CD4-positive, alpha-beta T cell treated with Interleukin-17A for 1 hour (primary cell): ENCODE results near the gene RIC1.
A peak's percentile ranks its signal among the peaks of the same experiment; 100 is the strongest.
"Not testable (repeated sequence)": the region's sequence is repeated elsewhere in the genome, so short reads cannot be mapped to it uniquely, and the experiment has no call there.

Source experiments
- DNase-seq: peaks from one replicate; pipeline ENCODE4 v3.0.0-alpha.2; 2020

The RIC1 gene

DNA sequence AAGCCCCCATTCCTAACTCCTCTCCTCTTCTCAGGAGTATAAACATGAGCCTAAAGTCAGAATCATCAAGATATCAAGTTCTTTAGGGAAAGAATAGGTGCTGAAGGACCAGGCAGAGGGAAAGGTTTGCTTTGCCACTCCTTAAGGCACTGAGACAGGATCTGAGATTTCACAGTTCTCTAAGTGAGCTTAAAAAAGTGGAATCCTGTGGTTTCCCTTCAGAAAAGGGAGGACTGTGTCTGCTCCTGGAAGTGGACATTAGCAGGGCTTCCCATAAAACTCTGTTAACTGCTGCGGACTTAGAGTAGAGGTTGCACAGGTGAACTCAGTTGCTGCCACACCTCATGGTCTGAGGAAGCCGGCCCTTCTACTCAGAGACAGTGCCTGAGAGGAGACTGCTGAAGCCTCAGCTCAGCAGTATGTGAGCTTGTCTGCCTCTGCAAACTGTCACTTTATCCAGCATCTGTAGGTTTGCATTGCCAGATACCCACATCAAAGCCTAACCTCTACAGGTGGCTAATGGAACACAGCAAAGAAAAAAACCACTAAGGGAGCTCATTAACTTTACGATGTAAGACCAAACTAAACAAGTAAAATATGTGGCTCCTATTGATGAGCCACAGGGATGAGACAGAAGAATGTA is 42.9 kb downstream of the RIC1 start:
- DNase-seq = peak; percentile 61

DNA sequence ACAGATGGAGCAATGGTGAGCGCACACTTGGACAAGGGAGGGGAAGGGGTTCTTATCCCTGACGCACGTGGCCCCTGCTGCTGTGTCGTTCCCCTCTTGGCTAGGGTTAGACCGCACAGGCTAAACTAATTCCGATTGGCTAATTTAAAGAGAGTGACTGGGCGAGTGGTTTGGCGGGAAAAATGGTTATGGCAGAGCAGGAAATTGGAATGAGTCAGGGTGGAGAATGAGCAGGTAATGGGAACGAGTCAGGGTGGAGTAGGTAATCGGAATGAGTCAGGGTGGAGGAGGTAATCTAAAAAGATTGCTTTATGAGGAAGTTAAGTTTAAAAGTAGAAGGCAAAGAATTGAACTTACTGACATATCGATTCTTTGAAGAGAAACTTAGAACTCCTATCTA is 46.1 kb downstream of the RIC1 start:
- DNase-seq = not testable (repeated sequence)

DNA sequence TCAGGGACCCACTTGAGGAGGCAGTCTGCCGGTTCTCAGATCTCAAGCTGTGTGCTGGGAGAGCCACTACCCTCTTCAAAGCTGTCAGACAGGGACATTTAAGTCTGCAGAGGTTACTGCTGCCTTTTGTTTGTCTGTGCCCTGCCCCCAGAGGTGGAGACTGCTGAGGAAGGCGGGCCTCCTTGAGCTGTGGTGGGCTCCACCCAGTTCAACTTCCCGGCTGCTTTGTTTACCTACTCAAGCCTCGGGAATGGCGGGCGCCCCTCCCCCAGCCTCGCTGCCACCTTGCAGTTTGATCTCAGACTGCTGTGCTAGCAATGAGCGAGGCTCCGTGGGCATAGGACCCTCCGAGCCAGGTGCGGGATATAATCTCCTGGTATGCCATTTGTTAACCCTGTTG is 54.7 kb downstream of the RIC1 start:
- not testable (repeated sequence) for DNase-seq

DNA sequence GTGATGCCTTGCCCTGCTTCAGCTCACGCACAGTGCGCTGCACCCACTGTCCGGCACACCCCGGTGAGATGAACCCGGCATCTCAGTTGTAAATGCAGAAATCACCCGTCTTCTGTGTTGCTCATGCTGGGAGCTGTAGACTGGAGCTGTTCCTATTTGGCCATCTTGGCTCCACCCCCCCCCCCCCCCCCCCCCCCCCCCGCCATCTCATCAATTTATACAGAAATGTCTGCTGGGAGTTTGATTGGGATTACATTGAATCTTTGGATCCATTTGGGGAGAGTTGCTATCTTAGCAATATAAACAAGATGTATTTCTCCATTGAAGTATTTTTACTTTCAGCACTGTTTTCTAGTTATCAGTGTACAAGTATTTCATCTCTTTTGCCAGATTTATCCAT is 55.2 kb downstream of the RIC1 start:
- no peak for DNase-seq

DNA sequence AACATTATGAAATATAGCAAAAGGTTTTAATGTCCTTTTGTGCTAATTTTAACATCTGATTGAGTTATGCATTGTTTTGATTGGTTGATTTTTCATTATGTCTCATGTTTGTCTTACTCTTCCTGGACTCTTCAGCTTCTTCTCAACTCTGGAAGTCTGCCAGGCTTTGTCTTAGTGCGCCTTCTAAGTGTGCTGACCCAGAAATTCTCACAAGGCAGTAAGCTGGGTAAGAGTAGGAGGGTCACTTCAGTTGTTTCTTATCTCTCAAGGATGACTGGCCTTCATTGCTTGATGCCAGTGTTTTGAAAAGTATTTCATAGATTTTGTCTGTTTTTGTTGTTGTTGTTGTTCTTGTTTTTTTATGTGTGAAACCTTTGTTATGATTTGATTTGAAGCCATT is 59.2 kb downstream of the RIC1 start:
- no peak for DNase-seq

DNA sequence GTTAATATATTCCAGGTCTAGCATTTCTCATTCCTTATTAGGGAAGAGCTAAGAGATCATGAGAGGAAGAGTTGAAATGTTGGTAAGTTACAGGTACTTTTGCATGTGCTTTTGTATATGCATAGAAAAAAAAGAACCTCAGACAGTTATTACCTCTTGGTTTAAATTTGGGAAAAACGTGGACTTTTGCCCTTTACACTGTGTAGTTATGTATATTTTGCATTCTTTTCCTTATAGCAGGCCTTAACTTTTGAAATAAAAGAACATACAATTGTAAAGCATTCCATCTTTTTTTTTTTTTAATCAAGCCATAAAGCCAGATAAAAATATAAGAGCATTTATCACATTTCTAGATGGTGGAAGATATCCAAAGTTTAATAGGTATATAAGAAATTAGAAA is 61.4 kb downstream of the RIC1 start:
- DNase-seq = no peak

DNA sequence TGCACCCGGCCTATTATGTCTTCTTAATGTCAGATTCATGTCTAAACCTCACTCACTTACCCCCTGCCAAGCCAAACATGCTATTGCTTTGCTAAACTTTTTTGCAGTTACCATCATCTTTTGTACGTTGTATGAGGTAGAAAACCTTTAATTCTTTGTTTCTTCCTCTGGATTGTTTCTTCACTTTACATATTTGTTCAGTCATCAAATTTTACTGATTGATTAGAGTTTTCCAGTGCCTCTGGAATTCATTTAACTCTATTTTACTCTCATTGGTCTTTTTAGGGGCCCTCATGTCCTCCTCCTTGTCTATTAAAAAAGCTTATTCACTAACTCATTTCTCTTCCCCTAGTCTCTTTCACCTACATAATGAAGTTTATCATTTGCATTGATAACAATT is 67.0 kb downstream of the RIC1 start:
- no peak for DNase-seq

DNA sequence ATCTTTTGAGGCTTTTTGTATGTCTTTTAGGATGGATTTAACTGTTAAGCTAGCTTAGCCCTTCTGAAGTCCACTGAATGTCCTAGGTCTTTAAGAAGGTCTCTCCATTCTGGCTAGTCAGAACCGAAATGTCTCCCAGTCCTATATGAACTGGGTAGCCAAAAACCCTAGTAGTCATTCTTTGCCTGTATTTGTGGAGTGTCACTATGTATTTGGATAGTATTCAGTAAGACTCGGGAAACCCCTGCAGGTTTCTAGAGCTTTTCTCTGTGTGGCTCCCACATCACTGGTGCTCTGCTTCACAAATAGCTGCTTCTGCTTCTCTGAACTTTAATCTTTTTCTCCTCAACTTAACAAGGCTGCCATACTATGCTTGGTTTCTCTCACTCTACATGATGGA is 68.0 kb downstream of the RIC1 start:
- no peak for DNase-seq

DNA sequence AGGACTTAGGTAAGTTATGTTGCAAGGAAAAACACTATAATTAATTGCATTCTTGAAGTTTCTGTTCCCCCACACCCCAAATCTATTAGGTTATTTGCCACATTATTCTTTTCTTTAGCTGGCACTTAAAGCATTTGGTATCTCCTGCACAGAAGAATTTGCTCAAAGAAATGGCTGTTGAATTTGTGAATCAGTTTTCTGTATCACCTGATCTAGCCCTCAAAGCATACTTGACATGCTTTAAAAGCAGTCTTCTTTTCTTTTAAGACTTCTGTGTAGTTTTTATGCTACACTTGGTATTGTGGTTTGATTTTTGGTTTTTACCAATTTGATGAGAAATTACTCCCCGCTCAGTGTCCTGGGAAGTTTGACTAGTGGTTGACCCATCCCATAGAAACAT is 69.1 kb downstream of the RIC1 start:
- no peak for DNase-seq

DNA sequence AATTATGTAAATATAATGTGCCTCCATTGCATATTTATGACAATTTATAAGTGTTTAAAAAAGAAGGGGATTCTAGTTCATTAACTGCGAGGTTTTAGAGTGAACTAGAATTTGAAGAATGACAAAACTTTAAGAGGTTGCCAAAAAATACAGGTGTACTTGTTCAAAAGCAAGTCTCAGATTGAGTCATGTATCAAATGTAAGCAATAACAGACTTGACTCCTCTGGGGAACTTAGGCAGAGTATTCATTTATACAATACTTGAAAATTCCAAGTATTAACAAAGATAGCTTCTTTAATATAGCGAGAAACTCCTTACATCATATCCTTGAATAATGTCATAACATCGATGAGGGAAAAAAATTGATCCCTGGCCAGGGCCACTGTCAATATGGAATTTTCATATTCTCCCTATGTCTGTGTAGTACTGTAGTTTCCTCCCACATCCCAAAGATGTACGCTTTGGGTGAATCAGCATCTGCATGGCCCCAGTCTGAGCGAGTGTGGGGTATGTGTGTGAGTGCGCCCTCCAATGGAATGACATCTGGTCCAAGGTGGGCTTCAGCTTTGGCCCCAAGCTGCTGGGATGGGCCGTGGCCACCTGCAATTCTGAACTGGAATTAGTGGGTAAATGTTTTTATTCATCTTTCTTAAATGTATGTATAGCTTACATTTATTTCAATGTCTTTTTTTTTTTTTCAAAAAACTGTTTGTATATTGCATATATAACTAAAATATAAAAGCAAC is 70.1 kb downstream of the RIC1 start:
- no peak for DNase-seq

DNA sequence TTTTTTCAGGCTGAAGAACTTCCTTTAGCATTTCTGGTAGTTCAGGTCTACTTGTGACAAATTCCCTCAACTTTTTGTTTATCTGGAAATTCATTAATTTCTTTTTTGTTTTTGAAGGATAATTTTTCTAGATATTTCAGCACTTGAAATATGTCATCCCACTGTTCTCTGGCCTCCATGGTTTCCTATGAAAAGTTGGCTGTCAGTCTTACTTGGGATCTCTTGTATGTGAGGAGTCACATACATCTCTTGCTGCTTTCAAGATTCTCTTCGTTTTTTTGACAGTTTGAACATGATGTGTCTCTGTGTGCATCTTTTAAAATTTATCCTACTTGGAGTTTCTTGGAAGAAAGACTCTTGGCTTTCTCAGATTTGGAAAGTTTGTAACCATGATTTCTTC is 79.5 kb downstream of the RIC1 start:
- no peak for DNase-seq

DNA sequence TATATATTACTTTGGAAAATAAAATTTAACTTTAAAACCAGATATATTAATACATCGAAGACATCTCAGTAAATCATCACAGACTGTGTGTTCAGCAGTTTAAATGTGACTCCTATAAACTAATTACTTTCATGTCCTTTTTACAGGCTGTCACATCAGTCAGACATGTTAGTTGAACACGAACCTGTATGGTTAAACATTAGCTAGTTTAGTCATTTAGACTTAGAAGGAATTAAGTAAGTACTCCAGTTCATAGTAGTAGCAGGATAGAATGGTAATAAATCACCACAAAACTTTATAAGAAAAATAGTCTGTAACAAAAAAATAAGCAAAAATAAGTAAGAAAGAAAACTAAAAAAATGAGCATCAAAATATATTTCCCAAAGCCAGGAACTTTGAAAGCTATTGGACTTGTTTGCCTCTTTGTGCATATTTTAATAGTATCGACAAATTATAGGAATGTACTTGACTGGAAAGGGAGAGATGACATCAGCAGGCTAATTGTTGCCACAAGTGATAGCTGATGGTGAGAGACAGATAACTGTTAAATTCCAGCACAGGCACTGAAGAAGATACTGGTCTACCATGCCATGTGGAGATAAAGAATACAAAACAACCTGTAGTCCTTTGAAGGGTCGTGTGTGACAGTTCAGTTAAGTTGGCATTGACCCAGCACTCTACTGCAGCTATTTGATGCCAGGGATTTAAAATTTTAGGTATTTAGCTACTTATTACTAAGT is 83.9 kb downstream of the RIC1 start:
- no peak for DNase-seq

DNA sequence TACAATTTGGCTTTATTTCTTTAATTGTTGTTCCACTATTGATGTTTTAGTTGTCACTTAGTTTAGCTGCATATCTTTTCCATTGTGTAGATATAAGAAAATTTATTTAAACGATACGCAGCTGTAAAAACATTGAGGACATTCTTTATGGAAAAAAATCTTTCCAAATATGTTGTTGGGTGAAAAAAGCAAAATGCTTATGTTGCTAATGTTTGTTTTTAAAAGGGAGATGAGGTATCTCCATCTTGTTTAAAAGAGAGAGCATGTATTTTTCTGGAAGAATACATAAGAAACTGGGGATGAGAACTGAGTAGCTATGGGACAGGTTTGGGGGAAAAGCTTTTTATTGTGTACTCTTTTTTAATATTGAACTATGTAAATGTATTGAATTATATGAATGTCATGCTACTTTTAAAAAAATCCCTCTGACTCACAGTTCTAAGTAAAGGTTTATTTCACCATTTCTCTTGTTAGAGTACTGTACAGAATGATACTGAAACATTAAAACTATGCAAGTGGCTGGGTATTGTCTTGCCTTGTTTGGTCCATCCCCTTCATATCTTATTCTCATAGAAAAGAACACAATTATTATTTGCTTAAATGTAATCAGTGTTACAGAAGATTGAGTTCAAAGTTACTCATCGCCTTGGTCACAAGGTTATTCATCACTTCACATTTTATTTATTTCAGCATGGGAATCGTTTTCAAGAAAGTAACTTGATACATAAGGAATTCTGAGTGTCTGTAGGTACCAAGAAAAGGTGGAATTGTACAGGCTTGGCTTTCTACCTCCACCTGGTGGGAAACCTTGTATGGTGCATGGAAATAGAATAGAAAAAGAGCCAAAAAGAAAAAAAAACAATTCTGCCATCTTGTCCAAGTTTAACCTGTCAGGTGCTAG is 85.8 kb downstream of the RIC1 start:
- no peak for DNase-seq

DNA sequence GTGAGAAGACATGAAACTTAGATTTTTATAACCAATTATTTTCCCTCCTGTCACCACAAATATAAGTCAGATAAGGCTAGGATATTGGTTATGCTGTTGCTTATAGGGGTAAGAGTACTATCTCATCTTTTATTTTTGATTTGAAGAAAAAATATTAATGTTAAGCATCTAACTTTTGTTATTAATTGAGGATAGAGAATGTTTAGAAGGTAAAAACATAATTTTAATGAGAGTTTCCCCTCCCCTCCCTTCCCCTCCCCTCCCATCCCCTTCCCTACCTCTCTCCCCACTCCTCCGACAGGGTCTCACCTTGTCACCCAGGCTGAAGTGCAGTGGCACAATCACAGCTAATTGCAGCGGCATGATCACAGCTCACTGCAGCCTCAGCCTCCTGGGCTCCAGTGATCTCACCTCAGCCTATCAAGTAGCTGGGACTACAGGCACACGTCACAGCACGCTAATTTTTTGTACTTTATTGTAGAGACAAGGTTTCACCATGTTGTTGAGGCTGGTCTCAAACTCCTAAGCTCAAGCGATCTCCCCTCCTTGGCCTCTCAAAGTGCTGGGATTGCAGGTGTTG is 86.7 kb downstream of the RIC1 start:
- DNase-seq = no peak

DNA sequence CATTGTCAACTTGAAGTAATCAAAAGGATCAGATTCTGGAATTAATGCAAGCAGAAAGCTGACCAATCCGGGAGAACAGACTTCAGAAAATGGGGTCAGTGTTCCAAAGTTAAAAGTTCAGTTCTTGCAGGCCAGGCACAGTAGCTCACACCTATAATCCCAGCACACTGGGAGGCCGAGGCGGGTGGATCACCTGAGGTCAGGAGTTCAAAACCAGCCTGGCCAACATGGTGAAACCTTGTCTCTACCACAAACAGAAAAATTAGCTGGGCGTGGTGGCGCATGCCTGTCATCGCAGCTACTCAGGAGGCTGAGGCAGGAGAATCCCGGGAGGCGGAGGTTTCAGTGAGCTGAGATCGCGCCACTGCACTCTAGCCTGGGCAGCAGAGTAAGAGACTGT is 88.5 kb downstream of the RIC1 start:
- DNase-seq = not testable (repeated sequence)

DNA sequence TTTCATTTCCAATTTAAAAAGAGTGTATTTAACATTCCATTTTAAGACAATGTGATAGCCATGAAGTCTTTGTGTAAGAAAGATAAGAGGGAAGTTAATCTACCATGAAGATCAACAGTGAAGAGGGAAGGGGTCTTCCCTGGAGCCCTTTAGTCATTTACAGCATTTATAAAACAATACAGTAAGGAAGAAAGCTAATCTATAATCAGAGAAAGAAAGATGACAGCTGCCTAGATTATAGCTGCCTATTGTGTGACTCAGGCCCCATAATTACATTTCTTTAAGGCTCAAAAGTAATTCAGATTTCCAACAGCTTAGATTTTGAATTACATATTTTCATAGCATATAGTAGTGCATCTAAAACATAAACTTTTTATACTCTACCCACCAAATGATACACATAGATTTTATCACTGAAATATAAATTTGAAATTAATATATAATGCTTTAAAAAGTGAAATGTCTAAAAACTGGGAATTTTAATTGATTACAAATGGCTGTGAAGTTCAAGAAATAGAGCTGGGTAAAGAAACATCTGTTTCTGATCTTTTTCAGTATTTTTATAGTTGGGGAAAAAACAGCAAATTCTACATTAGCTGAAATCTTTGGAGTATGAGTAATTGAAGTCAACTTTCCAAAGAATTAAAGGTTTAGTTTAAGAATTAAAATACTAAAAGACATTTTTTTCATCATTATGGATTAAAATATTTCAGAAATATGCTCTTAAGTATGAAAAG is 89.6 kb downstream of the RIC1 start:
- DNase-seq = no peak

DNA sequence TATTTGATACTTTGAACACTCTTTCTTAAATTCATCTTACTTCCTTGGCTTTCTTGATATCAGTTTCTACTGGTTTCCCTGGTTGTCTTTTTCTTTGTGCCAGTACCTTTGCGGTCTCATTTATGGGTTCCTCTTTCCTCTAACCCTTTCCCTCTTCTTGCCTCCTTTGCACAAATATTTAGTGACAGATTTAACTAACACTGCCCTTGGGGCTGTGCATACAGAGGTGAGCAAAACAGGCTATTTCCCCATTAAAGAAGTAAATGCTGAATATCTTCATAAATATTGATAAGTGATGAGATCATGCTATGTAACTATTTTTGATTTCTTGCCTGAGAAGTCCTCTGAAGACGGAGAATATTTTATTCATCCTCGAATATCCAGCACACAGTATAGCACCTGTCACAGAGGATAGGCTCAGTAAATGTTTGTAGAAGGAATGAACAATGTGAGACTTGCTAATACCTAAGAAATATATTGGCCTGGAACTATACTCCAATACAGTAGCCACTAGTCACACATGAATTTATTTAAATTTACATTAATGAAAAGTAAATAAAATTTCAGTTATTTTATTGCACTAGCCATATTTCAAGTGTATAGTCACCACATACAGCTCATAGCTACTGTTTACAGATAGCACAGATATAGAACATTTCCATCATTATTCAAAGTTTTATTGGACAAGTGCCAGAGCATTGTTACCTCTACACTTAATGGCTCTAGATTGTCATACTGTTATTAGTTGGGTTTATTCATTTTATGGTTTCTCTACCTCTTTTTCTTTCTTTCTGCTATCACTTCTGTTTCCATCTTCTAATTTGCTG is 90.4 kb downstream of the RIC1 start:
- no peak for DNase-seq

DNA sequence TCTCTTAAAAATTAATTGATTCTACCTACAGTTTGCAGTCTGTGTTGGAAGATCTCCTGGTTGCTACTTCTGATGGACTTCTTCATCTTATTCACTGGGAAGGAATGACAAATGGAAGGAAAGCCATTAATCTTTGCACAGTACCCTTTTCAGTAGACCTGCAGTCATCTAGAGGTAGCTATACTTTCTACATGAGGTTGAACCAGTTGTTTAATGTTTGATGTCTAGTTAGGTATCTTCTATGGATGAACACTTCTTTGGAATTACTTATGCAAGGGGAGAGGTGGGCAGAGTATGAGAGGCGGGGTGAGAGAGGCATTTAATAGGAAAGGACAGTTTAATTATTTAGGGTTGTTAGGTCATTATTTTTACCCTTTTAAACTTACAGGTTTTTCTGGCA is 91.2 kb downstream of the RIC1 start:
- no peak for DNase-seq

DNA sequence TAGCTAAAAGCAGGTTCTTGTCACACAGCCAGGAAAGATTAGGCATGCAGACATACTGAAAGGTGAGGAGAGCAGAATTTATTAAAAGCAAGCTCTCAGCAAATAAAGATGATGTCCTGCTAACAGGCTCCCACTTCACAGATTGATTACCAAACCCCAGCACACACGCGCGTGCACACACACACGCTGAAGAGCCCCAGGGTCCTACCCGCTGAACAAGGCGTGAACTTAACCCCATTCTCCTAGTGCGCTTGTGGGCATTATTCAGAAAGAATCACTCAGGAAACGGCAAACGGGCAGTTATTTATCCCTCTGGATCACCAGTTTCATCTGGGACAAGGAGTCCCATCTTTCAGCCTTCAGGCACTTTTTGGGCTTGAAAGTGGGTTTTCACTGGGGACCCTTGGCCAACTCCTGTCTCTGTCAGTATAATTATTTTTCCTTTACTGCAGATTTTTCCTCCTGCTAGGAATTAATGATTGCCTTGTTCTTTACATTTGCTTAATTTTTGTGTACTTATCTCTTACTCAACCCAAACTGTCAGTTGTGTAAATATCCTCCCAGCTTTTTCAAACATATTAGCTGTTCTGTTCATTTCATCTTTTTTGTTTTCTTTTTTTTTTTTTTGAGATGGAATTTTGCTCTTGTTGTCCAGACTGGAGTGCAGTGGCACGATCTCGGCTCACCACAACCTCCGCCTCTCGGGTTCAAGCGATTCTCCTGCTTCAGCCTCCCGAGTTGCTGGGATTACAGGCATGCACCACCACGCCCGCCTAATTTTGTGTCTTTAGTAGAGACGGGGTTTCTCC is 92.6 kb downstream of the RIC1 start:
- DNase-seq = no peak

DNA sequence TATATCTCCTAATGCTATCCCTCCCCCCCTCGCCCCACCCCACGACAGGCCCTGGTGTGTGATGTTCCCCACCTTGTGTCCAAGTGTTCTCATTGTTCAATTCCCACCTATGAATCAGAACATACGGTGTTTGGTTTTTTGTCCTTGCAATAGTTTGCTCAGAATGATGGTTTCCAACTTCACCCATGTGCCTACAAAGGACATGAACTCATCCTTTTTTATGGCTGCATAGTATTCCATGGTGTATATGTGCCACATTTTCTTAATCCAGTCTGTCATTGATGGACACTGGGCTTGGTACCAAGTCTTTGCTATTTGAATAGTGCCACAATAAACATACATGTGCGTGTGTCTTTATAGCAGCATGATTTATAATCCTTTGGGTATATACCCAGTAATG is 93.8 kb downstream of the RIC1 start:
- DNase-seq = not testable (repeated sequence)
